Measurements from ENCODE around the gene TTC34.
A peak's percentile ranks its signal among the peaks of the same experiment; 100 is the strongest.
"Not testable (repeated sequence)": the region's sequence is repeated elsewhere in the genome, so short reads cannot be mapped to it uniquely, and the experiment has no call there.

TTC34 gene

GRCh38 chr1:2628191-2628932, 173.1 kb downstream of the TTC34 start:
- DNase-seq (ENCODE audit: low spot score) = peak; percentile 47

GRCh38 chr1:2627746-2628145, 173.7 kb downstream of the TTC34 start:
- no peak for DNase-seq (ENCODE audit: low spot score)

GRCh38 chr1:2625748-2626147, 175.7 kb downstream of the TTC34 start:
- DNase-seq (ENCODE audit: low spot score) = not testable (repeated sequence)

GRCh38 chr1:2625311-2625710, 176.2 kb downstream of the TTC34 start:
- no peak for DNase-seq (ENCODE audit: low spot score)

- DNase-seq (ENCODE audit: low spot score) = no peak
Observed at GRCh38 chr1:2624735-2625300, 176.7 kb downstream of the TTC34 start.

GRCh38 chr1:2623571-2624337, 177.7 kb downstream of the TTC34 start:
- DNase-seq (ENCODE audit: low spot score) = no peak

- DNase-seq (ENCODE audit: low spot score) = no peak
Observed at GRCh38 chr1:2617971-2618470, 183.5 kb downstream of the TTC34 start.

- no peak for DNase-seq (ENCODE audit: low spot score)
Observed at GRCh38 chr1:2614145-2614544, 187.3 kb downstream of the TTC34 start.

- no peak for DNase-seq (ENCODE audit: low spot score)
Observed at GRCh38 chr1:2612591-2613365, 188.7 kb downstream of the TTC34 start.

GRCh38 chr1:2611621-2612437, 189.7 kb downstream of the TTC34 start:
- DNase-seq (ENCODE audit: low spot score) = peak; percentile 21

GRCh38 chr1:2611031-2611501, 190.4 kb downstream of the TTC34 start:
- peak; percentile 56 for DNase-seq (ENCODE audit: low spot score)

GRCh38 chr1:2610036-2610959, 191.2 kb downstream of the TTC34 start:
- peak; percentile 22 for DNase-seq (ENCODE audit: low spot score)

- DNase-seq (ENCODE audit: low spot score) = peak; percentile 19
Observed at GRCh38 chr1:2609319-2610035, 192.0 kb downstream of the TTC34 start.

- no peak for DNase-seq (ENCODE audit: low spot score)
Observed at GRCh38 chr1:2607641-2608091, 193.8 kb downstream of the TTC34 start.

GRCh38 chr1:2606881-2607621, 194.4 kb downstream of the TTC34 start:
- DNase-seq (ENCODE audit: low spot score) = no peak

GRCh38 chr1:2606396-2606880, 195.1 kb downstream of the TTC34 start:
- DNase-seq (ENCODE audit: low spot score) = no peak

- DNase-seq (ENCODE audit: low spot score) = no peak
Observed at GRCh38 chr1:2605509-2606395, 195.7 kb downstream of the TTC34 start.

Data from D341Med (cell line).